Right lobe of liver (tissue), 6 donors: ENCODE results near the gene UQCC5. TPM values are rescaled to one million over a fixed set of nuclear protein-coding genes. Genes with fewer than 3 reads are reported as not detected.
"Not testable (repeated sequence)": the region's sequence is repeated elsewhere in the genome, so short reads cannot be mapped to it uniquely, and the experiment has no call there.

Source experiments
- ATAC-seq, 4 donors: fragments of 200-7000 bp; cut with Tn5 transposase; one replicate each; pipeline ENCODE4 v1.9.1; 2020; ENCODE audit warnings: mild to moderate bottlenecking in 4 of 4, moderate library complexity in 4 of 4
- DNase-seq, 3 donors: peaks; one replicate each; pipeline ENCODE4 v3.0.0-alpha.2; 2020
- H3K27ac ChIP-seq, 3 donors: fragments of 200-600 bp; one replicate each; pipeline ENCODE4 v1.8.0; 2022
- H3K27me3 ChIP-seq, 2 donors: fragments of 200-600 bp; one replicate each; pipeline ENCODE4 v1.8.0; 2022
- H3K36me3 ChIP-seq, 4 donors: fragments of 200-600 bp; sonication (generic) in 1 of 4; one replicate each; pipeline versions ENCODE4 v1.5.1 to v1.8.0; 2017 to 2022; ENCODE audit warnings: control low read depth in 1 of 4
- H3K4me1 ChIP-seq, 4 donors: fragments of 200-600 bp; sonication (generic) in 1 of 4; one replicate each; pipeline versions ENCODE4 v1.5.1 to v1.8.0; 2017 to 2022; ENCODE audit warnings: control low read depth in 1 of 4
- H3K4me3 ChIP-seq, 3 donors: fragments of 200-600 bp; one replicate each; pipeline ENCODE4 v1.8.0; 2022
- H3K9me3 ChIP-seq, 4 donors: fragments of 200-600 bp; sonication (generic) in 1 of 4; one replicate each; pipeline versions ENCODE4 v1.5.1 to v1.8.0; 2017 to 2022; ENCODE audit warnings: control low read depth in 1 of 4
- POLR2A ChIP-seq: fragments of 450-650 bp; IDR thresholded peaks from one replicate; pipeline ENCODE4 v1.6.1; 2017; ENCODE audit warnings: antibody characterized with exemption, mild to moderate bottlenecking
- WGBS: methylation state at CpG from one replicate; pipeline ENCODE4 v1.1.6; 2018; ENCODE audit warnings: low coverage, low lambda C conversion rate; ENCODE audit not compliant: insufficient coverage; ENCODE audit errors: missing lambda C conversion rate; 5-methylcytosine and 5-hydroxymethylcytosine counted together
- intact Hi-C, 2 donors: fragments of 100-400 bp; cut with DNase I; formaldehyde crosslinking; loops; one replicate each; pipeline versions ENCODE4 v1.11.2 to v1.14.1; 2022
- total RNA-seq, 6 experiments: library from RNA; depleted of rRNA in 2 of 6; stranded (reverse); fragments of >200 nt in 2 of 6; fragmentation: NEBNext Ultra II Directional in 3 of 6; extraction: Animal tissue kit (Norgen Biotek cat#: 25700) in 3 of 6; gene quantifications; one replicate each; pipeline versions ENCODE4 v1.1.0 to v1.2.4, GENCODE V29; 2016 to 2023
- TF ChIP-seq, protein P1 (sequence below), 4 donors: fragments of 200-600 bp in 3 of 4; fragments of 450-650 bp in 1 of 4; IDR thresholded peaks; one replicate each; pipeline versions ENCODE4 v1.5.1 to v1.8.0; 2016 to 2022; ENCODE audit warnings: antibody characterized with exemption in 4 of 4, mild to moderate bottlenecking in 2 of 4
- donor health status: DM: no; HTN: yes; CAD: no.
- donor health status: DM: no; HTN: no; CAD: no.
- donor health status: DM: no; HTN: no; CAD: no.
- donor health status: DM: no; HTN: yes; CAD: no.
- donor health status: DM: no; HTN: yes; CAD: no.

Gene UQCC5
- total RNA-seq, 6 experiments from 2014 or later, result 0.81 to 8.3 (median 4.3) TPM

- Histone ChIP-seq H3K27ac (no peak overlapping the region), H3K36me3 (no peaks in the 10 kb centered on the region)
- intact Hi-C loops, result no loop called here
These were observed 12.8 kb upstream of the UQCC5 start for GRCh38 chr3:52523386-52524257.

GRCh38 chr3:52524258-52524751 lies 12.1 kb upstream of the UQCC5 start:
- no peak overlapping the region for H3K4me3 ChIP-seq
- ATAC-seq (no peak), DNase-seq (peak in 1 of 3 donors; percentile 40)
- intact Hi-C loops, result no loop called here
- no peaks in the 10 kb centered on the region for H3K9me3 ChIP-seq
- H3K27me3 ChIP-seq, result no peaks in the 10 kb centered on the region
- no peak overlapping the region for H3K27ac ChIP-seq
- H3K4me1 ChIP-seq, result no peaks in the 10 kb centered on the region
- H3K36me3 ChIP-seq, result no peaks in the 10 kb centered on the region
- no peak for TF ChIP-seq POLR2A
- TF ChIP-seq, protein P1, sequence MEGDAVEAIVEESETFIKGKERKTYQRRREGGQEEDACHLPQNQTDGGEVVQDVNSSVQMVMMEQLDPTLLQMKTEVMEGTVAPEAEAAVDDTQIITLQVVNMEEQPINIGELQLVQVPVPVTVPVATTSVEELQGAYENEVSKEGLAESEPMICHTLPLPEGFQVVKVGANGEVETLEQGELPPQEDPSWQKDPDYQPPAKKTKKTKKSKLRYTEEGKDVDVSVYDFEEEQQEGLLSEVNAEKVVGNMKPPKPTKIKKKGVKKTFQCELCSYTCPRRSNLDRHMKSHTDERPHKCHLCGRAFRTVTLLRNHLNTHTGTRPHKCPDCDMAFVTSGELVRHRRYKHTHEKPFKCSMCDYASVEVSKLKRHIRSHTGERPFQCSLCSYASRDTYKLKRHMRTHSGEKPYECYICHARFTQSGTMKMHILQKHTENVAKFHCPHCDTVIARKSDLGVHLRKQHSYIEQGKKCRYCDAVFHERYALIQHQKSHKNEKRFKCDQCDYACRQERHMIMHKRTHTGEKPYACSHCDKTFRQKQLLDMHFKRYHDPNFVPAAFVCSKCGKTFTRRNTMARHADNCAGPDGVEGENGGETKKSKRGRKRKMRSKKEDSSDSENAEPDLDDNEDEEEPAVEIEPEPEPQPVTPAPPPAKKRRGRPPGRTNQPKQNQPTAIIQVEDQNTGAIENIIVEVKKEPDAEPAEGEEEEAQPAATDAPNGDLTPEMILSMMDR (IDR thresholded peaks at IDR 0.05), result no peak
- 93% methylated on average over 17 of the region's 18 CpGs for WGBS

More at GRCh38 chr3:52523386-52524257, 12.8 kb upstream of the UQCC5 start:
- H3K27me3 ChIP-seq, result no peaks in the 10 kb centered on the region
- H3K4me1 ChIP-seq, result no peaks in the 10 kb centered on the region
- no peak for ATAC-seq
- H3K9me3 ChIP-seq, result no peaks in the 10 kb centered on the region
- TF ChIP-seq, protein P1 (IDR thresholded peaks at IDR 0.05), result no peak
- TF ChIP-seq POLR2A, result no peak
- WGBS, result 79% methylated on average over 5 of the region's 26 CpGs
- no peak overlapping the region for H3K4me3 ChIP-seq
- DNase-seq, result peak in 2 of 3 donors; percentile 19 to 44

DNA sequence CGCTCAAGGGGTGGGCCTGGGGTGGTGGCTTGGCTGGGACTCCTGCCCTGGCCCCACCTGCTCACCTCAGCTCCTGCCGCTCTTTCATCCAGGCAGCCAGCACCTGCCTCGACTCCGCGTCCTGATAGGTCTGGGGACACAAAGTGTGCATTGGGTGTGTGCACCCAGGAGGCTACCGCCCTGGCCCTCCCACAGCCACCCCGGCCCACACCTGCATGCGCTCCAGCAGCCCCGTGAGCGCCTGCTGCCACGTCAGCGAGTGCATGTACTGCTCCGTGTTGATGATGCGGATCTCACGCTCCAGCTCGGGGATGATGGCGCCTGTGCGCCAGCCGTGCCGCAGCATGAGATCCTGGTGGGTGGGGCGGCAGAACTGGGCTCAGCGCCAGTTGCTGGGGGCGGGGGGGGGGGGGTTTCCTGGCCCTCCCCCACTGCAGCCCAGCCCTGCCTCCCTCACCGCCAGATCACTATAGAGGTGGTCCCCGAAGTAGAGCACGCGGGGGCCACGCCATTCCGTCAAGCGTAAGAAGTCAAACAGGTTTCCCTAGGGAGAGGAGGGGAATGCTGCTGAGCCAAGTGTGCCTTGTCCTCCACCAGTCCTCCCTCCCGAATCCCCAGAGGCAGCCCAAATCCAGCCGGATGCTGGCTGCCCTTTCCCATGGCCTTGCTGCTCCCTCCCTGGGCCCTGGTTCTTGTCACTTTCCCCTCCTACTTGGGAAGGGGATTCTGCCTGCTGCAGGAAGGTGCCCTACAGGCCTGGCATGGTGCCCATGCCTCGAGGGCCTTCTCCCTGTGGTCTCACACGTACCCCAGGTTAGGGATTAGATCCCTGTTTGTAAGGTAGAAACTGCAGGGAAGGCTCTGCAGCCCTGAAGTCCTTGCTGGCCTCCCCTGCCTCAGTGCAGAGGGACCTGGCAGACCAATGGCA lies 11.4 kb upstream of the UQCC5 start:
- DNase-seq (peak in 2 of 3 donors; percentile 41 to 56), ATAC-seq (peak in 1 of 4 donors; percentile 22)
- intact Hi-C loops, result no loop called here
- no peak for TF ChIP-seq POLR2A
- TF ChIP-seq, protein P1 (IDR thresholded peaks at IDR 0.05), result no peak
- H3K4me3 ChIP-seq, result no peak overlapping the region
- H3K9me3 ChIP-seq, result no peaks in the 10 kb centered on the region
- no peaks in the 10 kb centered on the region for H3K4me1 ChIP-seq
- H3K27me3 ChIP-seq, result no peaks in the 10 kb centered on the region
- H3K36me3 ChIP-seq, result no peaks in the 10 kb centered on the region
- WGBS, result 57% methylated on average over 8 of the region's 34 CpGs
- peak overlapping the region in 1 of 3 donors; percentile 28 for H3K27ac ChIP-seq

DNA sequence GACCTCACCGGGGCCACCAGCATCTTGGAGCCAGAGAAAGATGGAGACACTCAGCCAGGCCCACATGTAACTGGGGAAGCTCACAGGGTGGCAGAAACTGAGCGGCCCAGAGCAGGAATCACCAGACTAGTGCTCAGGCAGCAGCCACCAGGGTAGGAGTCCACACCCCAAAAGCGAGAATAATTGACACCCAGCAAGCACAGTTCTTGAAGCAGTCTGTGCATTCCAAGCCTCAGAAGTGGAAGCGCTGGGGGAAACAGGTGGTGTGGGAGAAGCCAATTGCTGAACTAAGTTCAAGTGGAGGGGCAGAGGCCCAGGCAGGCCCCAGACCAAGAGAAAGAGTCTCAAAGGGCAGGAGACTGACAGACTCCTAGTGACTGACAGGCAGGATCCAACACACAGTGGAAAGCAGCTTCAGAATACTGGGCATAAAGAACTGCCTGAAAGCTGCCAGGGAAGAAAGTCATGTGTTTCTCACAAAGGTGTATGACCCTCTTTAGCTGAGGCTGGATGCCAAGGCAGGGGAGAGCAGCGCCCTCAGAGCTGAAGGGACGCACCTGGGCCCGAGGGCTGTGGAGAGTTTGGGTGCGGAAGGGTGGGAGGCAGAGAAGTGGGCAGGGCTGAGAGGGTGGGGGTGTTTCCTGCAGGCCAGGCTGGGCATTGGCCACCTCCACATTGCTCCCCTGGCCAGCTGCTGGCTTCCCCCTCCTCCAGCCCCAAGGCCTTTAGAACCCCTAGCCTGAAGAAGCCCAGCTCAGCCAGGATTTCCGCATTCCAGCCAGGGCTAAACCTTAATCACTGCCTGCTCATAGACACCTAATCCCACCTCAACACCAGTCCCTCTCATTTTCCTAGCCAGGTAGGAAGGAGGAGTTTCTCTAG lies 10.5 kb upstream of the UQCC5 start:
- no peak overlapping the region for H3K4me3 ChIP-seq
- TF ChIP-seq, protein P1 (IDR thresholded peaks at IDR 0.05), result no peak
- no peaks in the 10 kb centered on the region for H3K9me3 ChIP-seq
- ATAC-seq (peak in 1 of 4 donors; percentile 0), DNase-seq (peak in 1 of 3 donors; percentile 17)
- H3K36me3 ChIP-seq, result no peaks in the 10 kb centered on the region
- no peaks in the 10 kb centered on the region for H3K27me3 ChIP-seq
- H3K4me1 ChIP-seq, result no peaks in the 10 kb centered on the region
- H3K27ac ChIP-seq, result peak overlapping the region in 1 of 3 donors; percentile 28
- WGBS, result 36% methylated on average over 2 of the region's 9 CpGs
- intact Hi-C loops, result no loop called here

DNA sequence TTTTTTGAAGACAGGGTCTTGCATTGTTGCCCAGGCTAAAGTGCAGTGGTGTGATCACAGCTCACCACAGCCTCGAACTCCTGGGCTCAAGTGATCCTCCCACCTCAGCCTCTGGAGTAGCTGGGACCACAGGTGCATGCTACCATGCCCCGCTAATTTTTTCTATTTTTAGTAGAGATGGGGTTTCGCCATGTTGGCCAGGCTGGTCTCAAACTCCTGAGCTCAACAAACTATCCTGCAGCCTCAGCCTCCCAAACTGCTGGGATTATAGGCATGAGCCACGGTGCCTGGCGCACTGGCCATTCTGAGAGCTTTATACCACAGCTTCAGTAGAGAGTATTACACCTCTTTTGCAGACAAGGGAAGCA lies 9.8 kb upstream of the UQCC5 start:
- 86% methylated on average over 5 of the region's 5 CpGs for WGBS
- intact Hi-C loops, H3K4me3 ChIP-seq, H3K4me1 ChIP-seq, H3K27ac ChIP-seq, DNase-seq, ATAC-seq, H3K9me3 ChIP-seq, H3K27me3 ChIP-seq, H3K36me3 ChIP-seq: not testable (repeated sequence)
